HCT116 (cell line): ENCODE measurements around the gene EHMT1.
"Not testable (repeated sequence)": the region's sequence is repeated elsewhere in the genome, so short reads cannot be mapped to it uniquely, and the experiment has no call there.

Experiments
- EGR1 ChIP-seq: IDR thresholded peaks from 2 replicates; pipeline ENCODE4 v1.6.1; 2012; ENCODE audit warnings: low read depth
- ELF1 ChIP-seq: IDR thresholded peaks from 2 replicates; pipeline ENCODE4 v1.6.1; 2012; ENCODE audit warnings: low read depth, borderline replicate concordance
- EZH2 ChIP-seq: fragments of 200-600 bp; sonication (generic); IDR thresholded peaks from 2 replicates; pipeline ENCODE4 v1.6.1; 2017; ENCODE audit warnings: antibody characterized with exemption, mixed run types
- EZH2phosphoT487 ChIP-seq: fragments of 200-600 bp; IDR thresholded peaks from 2 replicates; pipeline ENCODE4 v1.6.1; 2018; ENCODE audit warnings: antibody characterized with exemption, borderline replicate concordance
- POLR2A ChIP-seq: IDR thresholded peaks from 2 replicates; pipeline ENCODE4 v1.7.0; 2011; ENCODE audit warnings: borderline replicate concordance; ENCODE audit not compliant: insufficient read depth, insufficient read length; ENCODE audit errors: extremely low read depth
- POLR2AphosphoS5 ChIP-seq: IDR thresholded peaks from 2 replicates; pipeline ENCODE4 v1.6.1; 2011; ENCODE audit warnings: mild to moderate bottlenecking, low read depth, low read length, moderate library complexity
- RAD21 ChIP-seq: IDR thresholded peaks from 2 replicates; pipeline ENCODE4 v1.6.1; 2012; ENCODE audit warnings: low read depth, mild to moderate bottlenecking
- TCF7L2 ChIP-seq: IDR thresholded peaks from 2 replicates; pipeline ENCODE4 v1.7.0; 2011; ENCODE audit warnings: borderline replicate concordance, inconsistent platforms; ENCODE audit not compliant: insufficient read depth, insufficient read length; ENCODE audit errors: extremely low read depth
- YY1 ChIP-seq: IDR thresholded peaks from 2 replicates; pipeline ENCODE4 v1.6.1; 2011; ENCODE audit warnings: low read length, low read depth, moderate library complexity, mild to moderate bottlenecking; ENCODE audit not compliant: insufficient replicate concordance; ENCODE audit errors: extremely low read depth
- ZNF274 ChIP-seq: fragments of 200-500 bp; sonication (Bioruptor generic); IDR thresholded peaks from 2 replicates; pipeline ENCODE4 v1.6.1; 2014; ENCODE audit warnings: mild to moderate bottlenecking, low read depth, low read length, inconsistent platforms
- TF ChIP-seq, protein P1 (sequence below), 3 experiments: fragments of 200-600 bp in 1 of 3; sonication (generic) in 1 of 3; IDR thresholded peaks in 2 of 3; conservative IDR thresholded peaks in 1 of 3; 2 replicates each; pipeline ENCODE4 v1.5.1; 2012 to 2017; ENCODE audit warnings: low read depth in 2 of 3, low read length in 2 of 3, antibody characterized with exemption in 1 of 3, borderline replicate concordance in 1 of 3, control low read depth in 1 of 3, mild to moderate bottlenecking in 1 of 3, mixed read lengths in 1 of 3, mixed run types in 1 of 3, moderate library complexity in 1 of 3; ENCODE audit not compliant: insufficient read depth in 1 of 3
- TF ChIP-seq, protein P2 (sequence below): IDR thresholded peaks from 2 replicates; pipeline ENCODE4 v1.6.1; 2012
- TF ChIP-seq, protein P3 (sequence below): IDR thresholded peaks from 2 replicates; pipeline ENCODE4 v1.6.1; 2012; ENCODE audit warnings: low read depth
- TF ChIP-seq, protein P4 (sequence below): IDR thresholded peaks from 2 replicates; pipeline ENCODE4 v1.6.1; 2011; ENCODE audit warnings: mild to moderate bottlenecking, low read length, moderate library complexity; ENCODE audit not compliant: insufficient replicate concordance; ENCODE audit errors: extremely low read depth

DNA sequence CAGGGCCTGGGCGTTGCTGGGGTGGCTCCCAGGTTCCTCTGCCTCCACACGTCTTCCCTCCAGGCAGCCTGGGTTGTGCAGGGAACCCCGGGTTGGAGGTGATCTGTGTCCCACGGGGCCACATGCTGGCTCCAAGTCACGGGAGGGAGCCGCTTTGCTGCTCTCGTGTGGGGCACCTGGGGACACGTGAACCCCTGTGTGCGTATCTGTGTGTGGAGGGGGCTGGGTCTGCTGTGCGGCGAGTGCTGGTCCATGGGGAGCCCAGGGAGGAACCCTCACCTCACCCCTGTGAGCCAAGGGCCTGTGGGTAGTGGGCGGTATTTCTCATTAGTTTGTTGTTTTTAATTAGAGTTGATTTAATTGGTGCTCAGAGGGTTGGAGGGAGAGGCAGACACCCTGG is 266.3 kb downstream of the EHMT1 start:
- TF ChIP-seq, protein P1, sequence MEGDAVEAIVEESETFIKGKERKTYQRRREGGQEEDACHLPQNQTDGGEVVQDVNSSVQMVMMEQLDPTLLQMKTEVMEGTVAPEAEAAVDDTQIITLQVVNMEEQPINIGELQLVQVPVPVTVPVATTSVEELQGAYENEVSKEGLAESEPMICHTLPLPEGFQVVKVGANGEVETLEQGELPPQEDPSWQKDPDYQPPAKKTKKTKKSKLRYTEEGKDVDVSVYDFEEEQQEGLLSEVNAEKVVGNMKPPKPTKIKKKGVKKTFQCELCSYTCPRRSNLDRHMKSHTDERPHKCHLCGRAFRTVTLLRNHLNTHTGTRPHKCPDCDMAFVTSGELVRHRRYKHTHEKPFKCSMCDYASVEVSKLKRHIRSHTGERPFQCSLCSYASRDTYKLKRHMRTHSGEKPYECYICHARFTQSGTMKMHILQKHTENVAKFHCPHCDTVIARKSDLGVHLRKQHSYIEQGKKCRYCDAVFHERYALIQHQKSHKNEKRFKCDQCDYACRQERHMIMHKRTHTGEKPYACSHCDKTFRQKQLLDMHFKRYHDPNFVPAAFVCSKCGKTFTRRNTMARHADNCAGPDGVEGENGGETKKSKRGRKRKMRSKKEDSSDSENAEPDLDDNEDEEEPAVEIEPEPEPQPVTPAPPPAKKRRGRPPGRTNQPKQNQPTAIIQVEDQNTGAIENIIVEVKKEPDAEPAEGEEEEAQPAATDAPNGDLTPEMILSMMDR (IDR thresholded peaks at IDR 0.05 in 2 of 3, conservative IDR thresholded peaks at IDR 0.05 in 1 of 3; ENCODE audit: borderline replicate concordance in 1 of 3, insufficient read depth in 1 of 3, low read depth in 2 of 3, low read length in 2 of 3), result not testable (repeated sequence)
- TF ChIP-seq ELF1, YY1, EZH2, POLR2A, TCF7L2, EGR1, RAD21, POLR2AphosphoS5, ZNF274, EZH2phosphoT487: not testable (repeated sequence)
- TF ChIP-seq, protein P2, sequence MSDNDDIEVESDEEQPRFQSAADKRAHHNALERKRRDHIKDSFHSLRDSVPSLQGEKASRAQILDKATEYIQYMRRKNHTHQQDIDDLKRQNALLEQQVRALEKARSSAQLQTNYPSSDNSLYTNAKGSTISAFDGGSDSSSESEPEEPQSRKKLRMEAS, result not testable (repeated sequence)
- TF ChIP-seq, protein P3, sequence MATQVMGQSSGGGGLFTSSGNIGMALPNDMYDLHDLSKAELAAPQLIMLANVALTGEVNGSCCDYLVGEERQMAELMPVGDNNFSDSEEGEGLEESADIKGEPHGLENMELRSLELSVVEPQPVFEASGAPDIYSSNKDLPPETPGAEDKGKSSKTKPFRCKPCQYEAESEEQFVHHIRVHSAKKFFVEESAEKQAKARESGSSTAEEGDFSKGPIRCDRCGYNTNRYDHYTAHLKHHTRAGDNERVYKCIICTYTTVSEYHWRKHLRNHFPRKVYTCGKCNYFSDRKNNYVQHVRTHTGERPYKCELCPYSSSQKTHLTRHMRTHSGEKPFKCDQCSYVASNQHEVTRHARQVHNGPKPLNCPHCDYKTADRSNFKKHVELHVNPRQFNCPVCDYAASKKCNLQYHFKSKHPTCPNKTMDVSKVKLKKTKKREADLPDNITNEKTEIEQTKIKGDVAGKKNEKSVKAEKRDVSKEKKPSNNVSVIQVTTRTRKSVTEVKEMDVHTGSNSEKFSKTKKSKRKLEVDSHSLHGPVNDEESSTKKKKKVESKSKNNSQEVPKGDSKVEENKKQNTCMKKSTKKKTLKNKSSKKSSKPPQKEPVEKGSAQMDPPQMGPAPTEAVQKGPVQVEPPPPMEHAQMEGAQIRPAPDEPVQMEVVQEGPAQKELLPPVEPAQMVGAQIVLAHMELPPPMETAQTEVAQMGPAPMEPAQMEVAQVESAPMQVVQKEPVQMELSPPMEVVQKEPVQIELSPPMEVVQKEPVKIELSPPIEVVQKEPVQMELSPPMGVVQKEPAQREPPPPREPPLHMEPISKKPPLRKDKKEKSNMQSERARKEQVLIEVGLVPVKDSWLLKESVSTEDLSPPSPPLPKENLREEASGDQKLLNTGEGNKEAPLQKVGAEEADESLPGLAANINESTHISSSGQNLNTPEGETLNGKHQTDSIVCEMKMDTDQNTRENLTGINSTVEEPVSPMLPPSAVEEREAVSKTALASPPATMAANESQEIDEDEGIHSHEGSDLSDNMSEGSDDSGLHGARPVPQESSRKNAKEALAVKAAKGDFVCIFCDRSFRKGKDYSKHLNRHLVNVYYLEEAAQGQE, result not testable (repeated sequence)
- TF ChIP-seq, protein P4, sequence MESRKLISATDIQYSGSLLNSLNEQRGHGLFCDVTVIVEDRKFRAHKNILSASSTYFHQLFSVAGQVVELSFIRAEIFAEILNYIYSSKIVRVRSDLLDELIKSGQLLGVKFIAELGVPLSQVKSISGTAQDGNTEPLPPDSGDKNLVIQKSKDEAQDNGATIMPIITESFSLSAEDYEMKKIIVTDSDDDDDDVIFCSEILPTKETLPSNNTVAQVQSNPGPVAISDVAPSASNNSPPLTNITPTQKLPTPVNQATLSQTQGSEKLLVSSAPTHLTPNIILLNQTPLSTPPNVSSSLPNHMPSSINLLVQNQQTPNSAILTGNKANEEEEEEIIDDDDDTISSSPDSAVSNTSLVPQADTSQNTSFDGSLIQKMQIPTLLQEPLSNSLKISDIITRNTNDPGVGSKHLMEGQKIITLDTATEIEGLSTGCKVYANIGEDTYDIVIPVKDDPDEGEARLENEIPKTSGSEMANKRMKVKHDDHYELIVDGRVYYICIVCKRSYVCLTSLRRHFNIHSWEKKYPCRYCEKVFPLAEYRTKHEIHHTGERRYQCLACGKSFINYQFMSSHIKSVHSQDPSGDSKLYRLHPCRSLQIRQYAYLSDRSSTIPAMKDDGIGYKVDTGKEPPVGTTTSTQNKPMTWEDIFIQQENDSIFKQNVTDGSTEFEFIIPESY, result not testable (repeated sequence)
